ENCODE data around the gene NFX1. TPM values are rescaled to one million over a fixed set of nuclear protein-coding genes. Genes with fewer than 3 reads are reported as not detected.

Gene NFX1
- polyA plus RNA-seq, 2 donors, result 13.0 to 17.2 TPM

DNA sequence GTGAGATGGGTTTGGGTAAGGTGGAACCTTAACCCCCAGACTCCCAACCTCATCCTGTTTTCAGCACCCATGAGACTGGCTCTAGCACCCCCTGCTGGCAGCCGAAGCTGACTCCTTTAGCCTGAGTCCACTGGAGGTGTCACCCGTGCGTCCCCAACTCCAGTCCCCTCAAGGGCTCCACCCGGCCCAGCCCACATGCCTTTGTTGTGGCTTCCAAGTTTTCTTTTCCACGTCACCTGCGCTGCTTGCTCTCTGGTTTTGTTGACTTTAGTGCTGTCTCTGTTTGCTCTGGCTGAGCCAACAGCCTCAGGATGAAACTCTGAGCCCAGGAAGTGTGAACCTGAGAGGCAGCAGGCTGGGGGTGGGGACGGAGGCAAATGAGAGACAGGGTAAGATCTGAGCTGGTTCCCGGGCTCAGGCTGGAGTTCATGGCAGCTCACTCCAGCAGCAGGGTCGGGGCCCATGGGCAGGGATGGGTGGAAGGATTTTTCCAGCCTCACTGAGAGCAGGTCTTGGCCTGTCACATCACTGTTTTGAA lies 125.3 kb downstream of the NFX1 start:
- no peaks in the 10 kb centered on the region for H3K36me3 ChIP-seq (ENCODE audit: control insufficient read depth in 2 of 2, insufficient read depth in 2 of 2, low read length in 1 of 2)
- H3K4me3 ChIP-seq (ENCODE audit: low read depth in 1 of 2, low read length in 2 of 2), result no peak overlapping the region
- no peaks in the 10 kb centered on the region for H3K27me3 ChIP-seq (ENCODE audit: control insufficient read depth in 1 of 2, insufficient read depth in 2 of 2, low read length in 2 of 2)
- peak overlapping the region; percentile 94 to 98 for H3K27ac ChIP-seq (ENCODE audit: low read depth in 2 of 2, low read length in 1 of 2)
- no peaks in the 10 kb centered on the region for H3K9me3 ChIP-seq (ENCODE audit: control insufficient read depth in 2 of 2, insufficient read depth in 1 of 2, low read depth in 1 of 2, low read length in 1 of 2)
- WGBS, 2 donors, result 13 to 16% methylated on average over 9 of the region's 9 CpGs
- peaks cover 3 to 39% of the 10 kb centered on the region in 2 donors for H3K4me1 ChIP-seq (ENCODE audit: control insufficient read depth in 2 of 2, insufficient read depth in 2 of 2, low read length in 1 of 2)

DNA sequence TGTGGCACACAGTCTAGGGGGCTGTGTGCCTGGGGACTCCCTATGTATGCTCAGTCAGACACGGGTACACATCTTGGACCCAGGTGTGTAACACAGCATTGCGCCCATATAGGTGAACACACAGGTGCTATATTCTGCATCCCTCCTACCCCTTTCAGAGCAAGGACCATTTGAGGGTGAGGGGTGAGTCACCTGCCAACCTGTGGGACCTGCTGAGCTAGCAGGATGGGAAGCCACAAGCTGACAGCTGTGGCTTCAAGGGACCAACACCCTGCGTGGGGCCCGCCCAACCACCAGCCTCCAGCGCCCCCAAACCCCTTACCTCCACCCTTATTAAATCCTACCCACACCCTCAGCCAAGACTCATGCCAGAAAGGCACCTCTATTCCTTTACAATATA lies 126.7 kb downstream of the NFX1 start:
- H3K27me3 ChIP-seq (ENCODE audit: control insufficient read depth in 1 of 2, insufficient read depth in 2 of 2, low read length in 2 of 2), result no peaks in the 10 kb centered on the region

DNA sequence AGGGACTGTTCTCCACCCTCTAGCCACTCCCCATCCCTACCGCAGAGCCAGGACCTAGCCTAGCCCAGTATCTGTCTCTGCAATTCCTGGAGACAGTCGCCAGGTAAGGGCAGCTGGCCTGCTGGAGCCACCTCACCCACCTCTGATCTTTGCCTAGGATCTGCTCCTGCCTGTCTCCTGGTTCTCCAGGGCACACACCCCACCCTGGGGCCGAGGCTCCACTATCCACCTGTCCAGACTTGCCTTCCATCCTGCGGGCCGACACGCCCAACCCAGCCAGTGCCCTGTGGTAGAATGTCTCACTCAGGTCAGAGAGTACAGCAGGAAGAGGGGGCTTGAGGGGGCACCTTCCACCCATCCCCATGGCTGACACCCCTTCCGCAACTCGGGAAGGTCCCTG lies 127.8 kb downstream of the NFX1 start:
- H3K4me3 ChIP-seq (ENCODE audit: low read depth in 1 of 2, low read length in 2 of 2), result no peak overlapping the region
- WGBS, 2 donors, result 58 to 62% methylated on average over 8 of the region's 8 CpGs
- H3K36me3 ChIP-seq (ENCODE audit: control insufficient read depth in 2 of 2, insufficient read depth in 2 of 2, low read length in 1 of 2), result no peaks in the 10 kb centered on the region
- no peaks in the 10 kb centered on the region for H3K9me3 ChIP-seq (ENCODE audit: control insufficient read depth in 2 of 2, insufficient read depth in 1 of 2, low read depth in 1 of 2, low read length in 1 of 2)
- H3K27ac ChIP-seq (ENCODE audit: low read depth in 2 of 2, low read length in 1 of 2), result peak overlapping the region; percentile 94 to 98
- H3K4me1 ChIP-seq (ENCODE audit: control insufficient read depth in 2 of 2, insufficient read depth in 2 of 2, low read length in 1 of 2), result peaks cover 3 to 39% of the 10 kb centered on the region in 2 donors
- no peaks in the 10 kb centered on the region for H3K27me3 ChIP-seq (ENCODE audit: control insufficient read depth in 1 of 2, insufficient read depth in 2 of 2, low read length in 2 of 2)

More for the DNA sequence above, 126.7 kb downstream of the NFX1 start:
- WGBS, 2 donors, result 50 to 68% methylated on average over 5 of the region's 5 CpGs
- Histone ChIP-seq H3K4me1 (ENCODE audit: control insufficient read depth in 2 of 2, insufficient read depth in 2 of 2, low read length in 1 of 2) (peaks cover 3 to 39% of the 10 kb centered on the region in 2 donors), H3K9me3 (ENCODE audit: control insufficient read depth in 2 of 2, insufficient read depth in 1 of 2, low read depth in 1 of 2, low read length in 1 of 2) (no peaks in the 10 kb centered on the region), H3K27ac (ENCODE audit: low read depth in 2 of 2, low read length in 1 of 2) (peak overlapping the region; percentile 94 to 98), H3K36me3 (ENCODE audit: control insufficient read depth in 2 of 2, insufficient read depth in 2 of 2, low read length in 1 of 2) (no peaks in the 10 kb centered on the region), H3K4me3 (ENCODE audit: low read depth in 1 of 2, low read length in 2 of 2) (no peak overlapping the region)

DNA sequence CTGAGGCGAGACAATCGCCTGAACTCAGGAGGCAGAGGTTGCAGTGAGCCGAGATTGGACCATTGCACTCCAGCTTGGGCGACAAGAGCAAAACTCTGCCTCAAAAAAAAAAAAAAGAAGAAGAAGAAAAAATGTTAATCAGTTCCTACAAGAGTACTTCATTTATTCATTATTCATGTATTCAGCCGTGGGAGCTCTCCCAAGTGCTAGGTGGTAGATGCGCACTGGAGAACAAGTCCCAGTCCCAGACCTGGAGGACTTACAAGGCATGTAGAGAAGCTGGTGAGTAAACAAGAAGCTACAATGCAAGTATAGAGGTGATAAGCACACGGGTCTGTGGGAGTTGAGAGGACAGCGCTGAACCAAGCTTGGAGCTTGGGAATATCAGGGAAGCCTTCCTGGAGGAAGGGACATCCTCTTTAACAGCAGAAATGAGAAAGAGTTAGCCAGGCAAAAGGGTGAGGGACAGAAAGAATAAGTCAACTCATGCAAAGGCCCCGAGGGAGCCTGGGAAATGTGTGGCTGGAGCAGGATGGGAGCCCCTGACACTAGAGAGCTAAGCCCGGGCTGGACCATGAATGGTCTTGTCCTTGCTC lies 129.5 kb downstream of the NFX1 start:
- WGBS, 2 donors, result 67 to 77% methylated on average over 10 of the region's 10 CpGs
- no peaks in the 10 kb centered on the region for H3K9me3 ChIP-seq (ENCODE audit: control insufficient read depth in 2 of 2, insufficient read depth in 1 of 2, low read depth in 1 of 2, low read length in 1 of 2)
- no peaks in the 10 kb centered on the region for H3K36me3 ChIP-seq (ENCODE audit: control insufficient read depth in 2 of 2, insufficient read depth in 2 of 2, low read length in 1 of 2)
- peaks cover 3 to 35% of the 10 kb centered on the region in 2 donors for H3K4me1 ChIP-seq (ENCODE audit: control insufficient read depth in 2 of 2, insufficient read depth in 2 of 2, low read length in 1 of 2)
- no peak overlapping the region for H3K4me3 ChIP-seq (ENCODE audit: low read depth in 1 of 2, low read length in 2 of 2)
- H3K27me3 ChIP-seq (ENCODE audit: control insufficient read depth in 1 of 2, insufficient read depth in 2 of 2, low read length in 2 of 2), result no peaks in the 10 kb centered on the region
- H3K27ac ChIP-seq (ENCODE audit: low read depth in 2 of 2, low read length in 1 of 2), result peak overlapping the region; percentile 69 to 79

Other genes with a start within 250 kb of the NFX1 start
- 1 to 10 TPM; 4.8 to 8.5 TPM for gene SMU1, start 213.8 kb upstream of the NFX1 start, polyA plus RNA-seq
- 10 to 100 TPM; 26.0 to 29.2 TPM for gene B4GALT1, start 123.2 kb upstream of the NFX1 start, polyA plus RNA-seq
- gene SPINK4, start 50.3 kb upstream of the NFX1 start, polyA plus RNA-seq, result not detected
- gene BAG1, start 25.8 kb upstream of the NFX1 start, polyA plus RNA-seq, result 100 to 1,000 TPM in 1 of 2 donors, 10 to 100 TPM in 1; 63.5 to 102 TPM
- gene CHMP5, start 25.5 kb upstream of the NFX1 start, polyA plus RNA-seq, result 10 to 100 TPM; 59.9 to 64.2 TPM
- gene AQP7, start 112.1 kb downstream of the NFX1 start, polyA plus RNA-seq, result 1 to 10 TPM in 1 of 2 donors, under 1 TPM in 1; 0.54 to 2.6 TPM
- gene AQP3, start 157.1 kb downstream of the NFX1 start, polyA plus RNA-seq, result 1,000 to 10,000 TPM in 1 of 2 donors, 100 to 1,000 TPM in 1; 933 to 1,009 TPM
- 10 to 100 TPM; 25.2 to 29.2 TPM for gene NOL6, start 183.4 kb downstream of the NFX1 start, polyA plus RNA-seq
- 1 to 10 TPM; 1.6 to 7.2 TPM for gene ANKRD18B, start 233.7 kb downstream of the NFX1 start, polyA plus RNA-seq

Data from esophagus (tissue), 2 donors.